NB4 (cell line): Measurements from ENCODE around the gene CLK3.
"Not testable (repeated sequence)": the region's sequence is repeated elsewhere in the genome, so short reads cannot be mapped to it uniquely, and the experiment has no call there.

Experiments
- DNase-seq: peaks from one replicate; pipeline ENCODE4 v3.0.0; 2010; ENCODE audit warnings: low read depth
- H3K4me3 ChIP-seq: one replicate; pipeline ENCODE4 v1.5.1; 2011; ENCODE audit warnings: mild to moderate bottlenecking, low read depth, low read length, moderate library complexity
- CTCF ChIP-seq: IDR thresholded peaks from one replicate; pipeline ENCODE4 v1.5.1; 2012; ENCODE audit warnings: low read depth, low read length
- MAX ChIP-seq: IDR thresholded peaks from 2 replicates; pipeline ENCODE4 v1.6.1; 2011; ENCODE audit warnings: low read depth, low read length
- MYC ChIP-seq: IDR thresholded peaks from 2 replicates; pipeline ENCODE4 v1.6.1; 2011; ENCODE audit warnings: low read depth, low read length
- POLR2A ChIP-seq: IDR thresholded peaks from 2 replicates; pipeline ENCODE4 v1.6.1; 2011; ENCODE audit warnings: mild to moderate bottlenecking; ENCODE audit not compliant: insufficient read length; ENCODE audit errors: extremely low read depth

CLK3 gene

GRCh38 chr15:74626752-74627692, 11.4 kb downstream of the CLK3 start:
- DNase-seq: no peak
- H3K4me3 ChIP-seq: no peak overlapping the region
- TF ChIP-seq CTCF (no peak), POLR2A (no peak), MYC (no peak), MAX (no peak)

- TF ChIP-seq MYC (no peak), POLR2A (no peak), MAX (no peak), CTCF (no peak)
- no peak overlapping the region for H3K4me3 ChIP-seq
- no peak for DNase-seq
Observed at GRCh38 chr15:74627766-74628165, 12.1 kb downstream of the CLK3 start.

GRCh38 chr15:74628199-74628598, 12.6 kb downstream of the CLK3 start:
- TF ChIP-seq MAX (no peak), POLR2A (no peak), CTCF (no peak), MYC (no peak)
- no peak overlapping the region for H3K4me3 ChIP-seq
- DNase-seq: no peak

- H3K4me3 ChIP-seq: no peak overlapping the region
- no peak for DNase-seq
- TF ChIP-seq MAX (no peak), MYC (no peak), CTCF (no peak), POLR2A (no peak)
Observed at GRCh38 chr15:74628949-74629348, 13.3 kb downstream of the CLK3 start.

GRCh38 chr15:74629696-74630095, 14.1 kb downstream of the CLK3 start:
- not testable (repeated sequence) for H3K4me3 ChIP-seq, DNase-seq

GRCh38 chr15:74630284-74631086, 14.8 kb downstream of the CLK3 start:
- H3K4me3 ChIP-seq: no peak overlapping the region
- peak; percentile 31 for TF ChIP-seq CTCF
- TF ChIP-seq MAX: 0 out of 2 replicates have a peak, but pooled peaks have one; percentile 34
- TF ChIP-seq POLR2A: no peak
- no peak for TF ChIP-seq MYC
- DNase-seq: peak; percentile 56
